HK-2 (cell line): ENCODE results near the gene CUTA.
A peak's percentile ranks its signal among the peaks of the same experiment; 100 is the strongest.

Source experiments
- DNase-seq: peaks from one replicate; pipeline ENCODE4 v3.0.0-alpha.2; 2018; ENCODE audit not compliant: unreplicated experiment

The CUTA gene

GRCh38 chr6:33417903-33418689, at the start of gene CUTA:
CUTA (minus strand) TSS chr6:33418107; CDS start chr6:33418000, 107 bp downstream.
- DNase-seq = peak; percentile 99

GRCh38 chr6:33467091-33467490, 49.2 kb upstream of the CUTA start:
- no peak for DNase-seq

GRCh38 chr6:33466075-33466735, 48.3 kb upstream of the CUTA start:
- DNase-seq = no peak

- no peak for DNase-seq
Measured at GRCh38 chr6:33459226-33459625, 41.3 kb upstream of the CUTA start.

GRCh38 chr6:33458676-33459075, 40.8 kb upstream of the CUTA start:
- DNase-seq = no peak

- DNase-seq = no peak
Measured at GRCh38 chr6:33456156-33456555, 38.2 kb upstream of the CUTA start.

GRCh38 chr6:33455051-33455450, 37.1 kb upstream of the CUTA start:
- no peak for DNase-seq

GRCh38 chr6:33454009-33454946, 36.4 kb upstream of the CUTA start, which contains the start of gene ZBTB9:
ZBTB9 (plus strand) TSS chr6:33454576; CDS start chr6:33455101, 525 bp downstream.
- peak; percentile 97 for DNase-seq

GRCh38 chr6:33453393-33454008, 35.6 kb upstream of the CUTA start:
- no peak for DNase-seq

GRCh38 chr6:33452496-33452895, 34.6 kb upstream of the CUTA start:
- DNase-seq = no peak

GRCh38 chr6:33451606-33452005, 33.7 kb upstream of the CUTA start:
- no peak for DNase-seq

GRCh38 chr6:33450434-33450833, 32.5 kb upstream of the CUTA start:
- no peak for DNase-seq

GRCh38 chr6:33446356-33446755, 28.4 kb upstream of the CUTA start:
- DNase-seq = no peak

GRCh38 chr6:33445119-33445603, 27.3 kb upstream of the CUTA start:
- no peak for DNase-seq

GRCh38 chr6:33443619-33444504, 26.0 kb upstream of the CUTA start:
- no peak for DNase-seq

- no peak for DNase-seq
Measured at GRCh38 chr6:33443025-33443424, 25.1 kb upstream of the CUTA start.

GRCh38 chr6:33442283-33442682, 24.4 kb upstream of the CUTA start:
- no peak for DNase-seq

GRCh38 chr6:33441457-33441856, 23.6 kb upstream of the CUTA start:
- no peak for DNase-seq

GRCh38 chr6:33440649-33441309, 22.9 kb upstream of the CUTA start:
- DNase-seq = no peak
